ENCODE measurements around the gene LRRC8B.
"Not testable (repeated sequence)": the region's sequence is repeated elsewhere in the genome, so short reads cannot be mapped to it uniquely, and the experiment has no call there.

The LRRC8B gene

DNA sequence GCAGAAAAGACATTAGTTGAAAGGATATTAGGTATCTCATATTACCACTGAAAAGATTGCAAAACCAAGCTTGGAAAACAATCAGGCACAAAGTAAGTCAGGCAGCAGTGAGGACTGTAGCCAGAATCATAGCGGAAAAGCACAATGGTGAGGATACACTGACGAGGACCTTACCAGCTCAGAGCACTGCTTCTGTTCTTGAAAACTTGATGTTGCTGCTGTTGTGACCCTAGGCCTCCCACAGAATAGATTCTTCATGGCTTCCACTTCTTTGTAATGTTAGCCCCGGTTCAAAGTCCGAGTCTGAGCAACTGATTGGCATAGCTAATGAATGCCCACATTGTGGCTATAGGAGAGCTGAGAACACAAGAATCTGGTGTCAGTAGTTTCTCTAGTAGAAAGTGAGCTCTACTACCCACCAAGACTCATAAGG lies 63.1 kb downstream of the LRRC8B start:
- Histone ChIP-seq H3K27ac (ENCODE audit: insufficient read depth in 1 of 2, low read depth in 1 of 2, low read length in 2 of 2, poor library complexity in 1 of 2, severe bottlenecking in 2 of 2) (no peak overlapping the region), H3K27me3 (replicated peaks in 2 of 5; ENCODE audit: control insufficient read depth in 4 of 5, insufficient read depth in 5 of 5, low read length in 4 of 5) (no peaks in the 10 kb centered on the region), H3K9me3 (ENCODE audit: control extremely low read depth in 1 of 5, control insufficient read depth in 4 of 5, insufficient read depth in 2 of 5, low read depth in 1 of 5, low read length in 4 of 5) (no peaks in the 10 kb centered on the region), H3K4me3 (ENCODE audit: control insufficient read depth in 1 of 7, extremely low read depth in 1 of 7, insufficient read depth in 4 of 7, low read depth in 2 of 7, low read length in 6 of 7) (no peak overlapping the region), H3K36me3 (ENCODE audit: control insufficient read depth in 4 of 4, insufficient read depth in 4 of 4, low read length in 3 of 4) (peaks cover 14 to 43% (median 37%) of the 10 kb centered on the region in 4 experiments), H3K4me1 (ENCODE audit: control extremely low read depth in 1 of 4, control insufficient read depth in 4 of 4, insufficient read depth in 4 of 4, low read length in 3 of 4) (peaks cover 0 to 6% (median 0%) of the 10 kb centered on the region in 4 experiments)
- ChIA-PET POLR2A (no interaction called here), CTCF (interaction anchor here (1.1 to 1.6 kb wide), 3 partner anchors 14 to 175 kb away, joined by 3 to 4 read pairs (median 3); no protein-coding TSS in a partner anchor)
- 97% methylated on average over 4 of the region's 4 CpGs for WGBS (ENCODE audit: insufficient coverage)
- no peak for DNase-seq

- H3K4me1 ChIP-seq (ENCODE audit: control extremely low read depth in 1 of 4, control insufficient read depth in 4 of 4, insufficient read depth in 4 of 4, low read length in 3 of 4): peaks cover 0 to 8% (median under 1%) of the 10 kb centered on the region in 4 experiments
- CTCF ChIA-PET: interaction anchor here (1.1 kb wide), 1 partner anchor 105 kb away, joined by 3 read pairs; no protein-coding TSS in a partner anchor
- H3K27ac ChIP-seq (ENCODE audit: insufficient read depth in 1 of 2, low read depth in 1 of 2, low read length in 2 of 2, poor library complexity in 1 of 2, severe bottlenecking in 2 of 2): no peak overlapping the region
- H3K9me3 ChIP-seq (ENCODE audit: control extremely low read depth in 1 of 5, control insufficient read depth in 4 of 5, insufficient read depth in 2 of 5, low read depth in 1 of 5, low read length in 4 of 5): no peaks in the 10 kb centered on the region
- WGBS (ENCODE audit: insufficient coverage): 100% methylated on average over 1 of the region's 1 CpG
- peaks cover 13 to 36% (median 30%) of the 10 kb centered on the region in 4 experiments for H3K36me3 ChIP-seq (ENCODE audit: control insufficient read depth in 4 of 4, insufficient read depth in 4 of 4, low read length in 3 of 4)
- DNase-seq: no peak
- POLR2A ChIA-PET: no interaction called here
- H3K4me3 ChIP-seq (ENCODE audit: control insufficient read depth in 1 of 7, extremely low read depth in 1 of 7, insufficient read depth in 4 of 7, low read depth in 2 of 7, low read length in 6 of 7): no peak overlapping the region
- no peaks in the 10 kb centered on the region for H3K27me3 ChIP-seq (replicated peaks in 2 of 5; ENCODE audit: control insufficient read depth in 4 of 5, insufficient read depth in 5 of 5, low read length in 4 of 5)
Observed at GRCh38 chr1:89588480-89588879, 63.9 kb downstream of the LRRC8B start.

DNA sequence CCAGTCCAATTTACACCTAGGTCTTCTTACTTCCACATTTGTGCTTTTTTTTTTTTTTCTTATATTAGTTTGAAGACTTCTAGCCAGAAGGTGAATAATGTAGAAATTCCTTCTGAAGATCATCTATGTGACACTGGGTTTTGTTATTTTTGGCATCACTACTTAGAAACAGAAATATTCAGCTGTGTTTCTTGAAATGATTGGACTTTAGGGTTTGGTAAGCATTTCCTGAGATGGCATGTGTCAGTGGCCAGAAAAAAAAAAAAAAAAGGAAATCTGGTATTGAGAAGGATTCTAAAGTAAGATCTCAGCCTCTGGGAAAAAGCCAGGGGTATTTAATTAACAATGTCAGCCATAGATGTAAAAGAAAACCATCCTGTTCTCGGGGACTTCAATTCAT lies 64.9 kb downstream of the LRRC8B start:
- H3K4me3 ChIP-seq (ENCODE audit: control insufficient read depth in 1 of 7, extremely low read depth in 1 of 7, insufficient read depth in 4 of 7, low read depth in 2 of 7, low read length in 6 of 7): no peak overlapping the region
- H3K27me3 ChIP-seq (replicated peaks in 2 of 5; ENCODE audit: control insufficient read depth in 4 of 5, insufficient read depth in 5 of 5, low read length in 4 of 5): no peaks in the 10 kb centered on the region
- 100% methylated on average over 1 of the region's 1 CpG for WGBS (ENCODE audit: insufficient coverage)
- no peaks in the 10 kb centered on the region for H3K9me3 ChIP-seq (ENCODE audit: control extremely low read depth in 1 of 5, control insufficient read depth in 4 of 5, insufficient read depth in 2 of 5, low read depth in 1 of 5, low read length in 4 of 5)
- DNase-seq: no peak
- ChIA-PET CTCF (interaction anchor here (0.6 to 2.6 kb wide), 6 partner anchors 8 to 104 kb away, joined by 3 to 14 read pairs (median 4); no protein-coding TSS in a partner anchor), POLR2A (no interaction called here)
- H3K36me3 ChIP-seq (ENCODE audit: control insufficient read depth in 4 of 4, insufficient read depth in 4 of 4, low read length in 3 of 4): peaks cover 7 to 28% (median 21%) of the 10 kb centered on the region in 4 experiments
- no peak overlapping the region for H3K27ac ChIP-seq (ENCODE audit: insufficient read depth in 1 of 2, low read depth in 1 of 2, low read length in 2 of 2, poor library complexity in 1 of 2, severe bottlenecking in 2 of 2)
- peaks cover 0 to 8% (median 2%) of the 10 kb centered on the region in 4 experiments for H3K4me1 ChIP-seq (ENCODE audit: control extremely low read depth in 1 of 4, control insufficient read depth in 4 of 4, insufficient read depth in 4 of 4, low read length in 3 of 4)

GRCh38 chr1:89590341-89591080 lies 65.9 kb downstream of the LRRC8B start:
- ChIA-PET POLR2A (interaction anchor here (0.6 kb wide), 1 partner anchor 202 kb away, joined by 3 read pairs; no protein-coding TSS in a partner anchor), CTCF (interaction anchor here (1.0 to 2.6 kb wide), 6 partner anchors 9 to 105 kb away, joined by 3 to 14 read pairs (median 4); no protein-coding TSS in a partner anchor)
- WGBS (ENCODE audit: insufficient coverage): 89% methylated on average over 4 of the region's 6 CpGs
- peaks cover 0 to 8% (median 2%) of the 10 kb centered on the region in 4 experiments for H3K4me1 ChIP-seq (ENCODE audit: control extremely low read depth in 1 of 4, control insufficient read depth in 4 of 4, insufficient read depth in 4 of 4, low read length in 3 of 4)
- no peaks in the 10 kb centered on the region for H3K9me3 ChIP-seq (ENCODE audit: control extremely low read depth in 1 of 5, control insufficient read depth in 4 of 5, insufficient read depth in 2 of 5, low read depth in 1 of 5, low read length in 4 of 5)
- no peak overlapping the region for H3K4me3 ChIP-seq (ENCODE audit: control insufficient read depth in 1 of 7, extremely low read depth in 1 of 7, insufficient read depth in 4 of 7, low read depth in 2 of 7, low read length in 6 of 7)
- DNase-seq: no peak
- H3K27ac ChIP-seq (ENCODE audit: insufficient read depth in 1 of 2, low read depth in 1 of 2, low read length in 2 of 2, poor library complexity in 1 of 2, severe bottlenecking in 2 of 2): no peak overlapping the region
- H3K27me3 ChIP-seq (replicated peaks in 2 of 5; ENCODE audit: control insufficient read depth in 4 of 5, insufficient read depth in 5 of 5, low read length in 4 of 5): no peaks in the 10 kb centered on the region
- peaks cover 6 to 22% (median 18%) of the 10 kb centered on the region in 4 experiments for H3K36me3 ChIP-seq (ENCODE audit: control insufficient read depth in 4 of 4, insufficient read depth in 4 of 4, low read length in 3 of 4)

- H3K27me3 ChIP-seq (replicated peaks in 2 of 5; ENCODE audit: control insufficient read depth in 4 of 5, insufficient read depth in 5 of 5, low read length in 4 of 5); H3K27ac ChIP-seq (ENCODE audit: insufficient read depth in 1 of 2, low read depth in 1 of 2, low read length in 2 of 2, poor library complexity in 1 of 2, severe bottlenecking in 2 of 2); H3K9me3 ChIP-seq (ENCODE audit: control extremely low read depth in 1 of 5, control insufficient read depth in 4 of 5, insufficient read depth in 2 of 5, low read depth in 1 of 5, low read length in 4 of 5); H3K4me3 ChIP-seq (ENCODE audit: control insufficient read depth in 1 of 7, extremely low read depth in 1 of 7, insufficient read depth in 4 of 7, low read depth in 2 of 7, low read length in 6 of 7); POLR2A ChIA-PET; DNase-seq; H3K4me1 ChIP-seq (ENCODE audit: control extremely low read depth in 1 of 4, control insufficient read depth in 4 of 4, insufficient read depth in 4 of 4, low read length in 3 of 4): not testable (repeated sequence)
- WGBS (ENCODE audit: insufficient coverage): 87% methylated on average over 13 of the region's 13 CpGs
- H3K36me3 ChIP-seq (ENCODE audit: control insufficient read depth in 4 of 4, insufficient read depth in 4 of 4, low read length in 3 of 4): peaks cover 6 to 20% (median 9%) of the 10 kb centered on the region in 4 experiments
- CTCF ChIA-PET: interaction anchor here (1.7 to 1.9 kb wide), 2 partner anchors 30 to 74 kb away, joined by 4 to 8 read pairs; no protein-coding TSS in a partner anchor
Observed at GRCh38 chr1:89592861-89593302, 68.3 kb downstream of the LRRC8B start.

GRCh38 chr1:89594096-89594740 lies 69.6 kb downstream of the LRRC8B start:
- WGBS (ENCODE audit: insufficient coverage): no CpG with 5 or more reads among the region's 4 CpGs
- no peak for DNase-seq
- CTCF ChIA-PET: interaction anchor here (0.7 to 13.5 kb wide), 7 partner anchors 9 to 170 kb away, joined by 3 to 109 read pairs (median 4); no protein-coding TSS in a partner anchor
- H3K4me3 ChIP-seq (ENCODE audit: control insufficient read depth in 1 of 7, extremely low read depth in 1 of 7, insufficient read depth in 4 of 7, low read depth in 2 of 7, low read length in 6 of 7): no peak overlapping the region
- H3K4me1 ChIP-seq (ENCODE audit: control extremely low read depth in 1 of 4, control insufficient read depth in 4 of 4, insufficient read depth in 4 of 4, low read length in 3 of 4): peaks cover 0 to 5% (median 2%) of the 10 kb centered on the region in 4 experiments
- H3K27ac ChIP-seq (ENCODE audit: insufficient read depth in 1 of 2, low read depth in 1 of 2, low read length in 2 of 2, poor library complexity in 1 of 2, severe bottlenecking in 2 of 2): no peak overlapping the region
- peaks cover 4 to 10% (median 5%) of the 10 kb centered on the region in 4 experiments for H3K36me3 ChIP-seq (ENCODE audit: control insufficient read depth in 4 of 4, insufficient read depth in 4 of 4, low read length in 3 of 4)
- H3K27me3 ChIP-seq (replicated peaks in 2 of 5; ENCODE audit: control insufficient read depth in 4 of 5, insufficient read depth in 5 of 5, low read length in 4 of 5): no peaks in the 10 kb centered on the region
- POLR2A ChIA-PET: no interaction called here
- H3K9me3 ChIP-seq (ENCODE audit: control extremely low read depth in 1 of 5, control insufficient read depth in 4 of 5, insufficient read depth in 2 of 5, low read depth in 1 of 5, low read length in 4 of 5): no peaks in the 10 kb centered on the region
